MM.1S (cell line): ENCODE data around the gene TXN.

Experiments
- DNase-seq: peaks from one replicate; pipeline ENCODE4 v3.0.0-alpha.2; 2015
- H2AFZ ChIP-seq: fragments of 300-600 bp; sonication (generic); 2 replicates; pipeline ENCODE4 v1.6.0; 2016; ENCODE audit warnings: antibody characterized with exemption, low read length
- H3F3A ChIP-seq: fragments of 300-600 bp; sonication (generic); 2 replicates; pipeline ENCODE4 v1.6.1; 2016; ENCODE audit warnings: mild to moderate bottlenecking, antibody characterized with exemption, low read length, moderate library complexity, mixed read lengths; ENCODE audit not compliant: insufficient read depth
- H3K27ac ChIP-seq: fragments of 300-600 bp; sonication (generic); 2 replicates; pipeline ENCODE4 v1.5.1; 2016; ENCODE audit warnings: mild to moderate bottlenecking, low read length
- H3K27me3 ChIP-seq: fragments of 300-600 bp; sonication (generic); replicated peaks from 2 replicates; pipeline ENCODE4 v1.6.0; 2016; ENCODE audit warnings: low read length; ENCODE audit not compliant: insufficient read depth
- H3K36me3 ChIP-seq: fragments of 300-600 bp; sonication (generic); replicated peaks from 2 replicates; pipeline ENCODE4 v1.6.1; 2016; ENCODE audit warnings: mild to moderate bottlenecking, low read length, mixed read lengths; ENCODE audit not compliant: insufficient read depth
- H3K4me1 ChIP-seq: fragments of 300-600 bp; sonication (generic); 2 replicates; pipeline ENCODE4 v1.6.1; 2016; ENCODE audit warnings: low read length, mixed read lengths
- H3K4me2 ChIP-seq: fragments of 300-600 bp; sonication (generic); 2 replicates; pipeline ENCODE4 v1.6.0; 2016; ENCODE audit warnings: low read depth, low read length
- H3K4me3 ChIP-seq: fragments of 300-600 bp; sonication (generic); 2 replicates; pipeline ENCODE4 v1.5.1; 2016; ENCODE audit warnings: low read length, mixed read lengths
- H3K79me2 ChIP-seq: fragments of 300-600 bp; sonication (generic); 2 replicates; pipeline ENCODE4 v1.6.1; 2016; ENCODE audit warnings: mixed run types, low read length, mixed read lengths
- H3K9ac ChIP-seq: fragments of 300-600 bp; sonication (generic); 2 replicates; pipeline ENCODE4 v1.6.1; 2016; ENCODE audit warnings: low read length, mixed read lengths
- H3K9me2 ChIP-seq: fragments of 300-600 bp; sonication (generic); replicated peaks from 2 replicates; pipeline ENCODE4 v1.6.1; 2016; ENCODE audit warnings: mild to moderate bottlenecking, low read length, mixed read lengths; ENCODE audit not compliant: insufficient read depth
- H3K9me3 ChIP-seq: fragments of 300-600 bp; sonication (generic); replicated peaks from 2 replicates; pipeline ENCODE4 v1.6.1; 2016; ENCODE audit warnings: mild to moderate bottlenecking, low read length, mixed read lengths; ENCODE audit not compliant: insufficient read depth
- H4K20me1 ChIP-seq: fragments of 300-600 bp; sonication (generic); 2 replicates; pipeline ENCODE4 v1.6.1; 2016; ENCODE audit warnings: mild to moderate bottlenecking, low read length, moderate library complexity, mixed read lengths; ENCODE audit not compliant: insufficient read depth
- CTCF ChIP-seq: fragments of 300-600 bp; sonication (generic); IDR thresholded peaks from 2 replicates; pipeline ENCODE4 v1.5.1; 2016; ENCODE audit warnings: antibody characterized with exemption, low read length, mixed read lengths
- EZH2 ChIP-seq: fragments of 300-600 bp; sonication (generic); optimal IDR thresholded peaks from 2 replicates; pipeline ENCODE3; 2017; ENCODE audit warnings: low read depth, mild to moderate bottlenecking, antibody characterized with exemption, low read length, mixed read lengths
- EZH2phosphoT487 ChIP-seq: fragments of 300-600 bp; sonication (generic); IDR thresholded peaks from 2 replicates; pipeline ENCODE4 v1.6.1; 2018; ENCODE audit warnings: antibody characterized with exemption, low read length

TXN gene

GRCh38 chr9:110213413-110214044 lies 42.8 kb downstream of the TXN start:
- H4K20me1 ChIP-seq = no peaks in the 10 kb centered on the region
- no peaks in the 10 kb centered on the region for H3K79me2 ChIP-seq
- H3F3A ChIP-seq = peaks cover 7% of the 10 kb centered on the region; the same call in 1 of the 2 replicates
- H3K9me3 ChIP-seq = no peaks in the 10 kb centered on the region
- H3K4me3 ChIP-seq = no peak overlapping the region
- H3K4me2 ChIP-seq = peak overlapping the region; percentile 62
- H2AFZ ChIP-seq = no peak overlapping the region
- DNase-seq = no peak
- H3K9me2 ChIP-seq = no peaks in the 10 kb centered on the region
- peaks cover 30% of the 10 kb centered on the region for H3K4me1 ChIP-seq
- TF ChIP-seq EZH2phosphoT487 (no peak), CTCF (no peak)
- H3K27me3 ChIP-seq = no peaks in the 10 kb centered on the region
- H3K9ac ChIP-seq = no peak overlapping the region
- H3K36me3 ChIP-seq = no peaks in the 10 kb centered on the region
- H3K27ac ChIP-seq = no peak overlapping the region

DNA sequence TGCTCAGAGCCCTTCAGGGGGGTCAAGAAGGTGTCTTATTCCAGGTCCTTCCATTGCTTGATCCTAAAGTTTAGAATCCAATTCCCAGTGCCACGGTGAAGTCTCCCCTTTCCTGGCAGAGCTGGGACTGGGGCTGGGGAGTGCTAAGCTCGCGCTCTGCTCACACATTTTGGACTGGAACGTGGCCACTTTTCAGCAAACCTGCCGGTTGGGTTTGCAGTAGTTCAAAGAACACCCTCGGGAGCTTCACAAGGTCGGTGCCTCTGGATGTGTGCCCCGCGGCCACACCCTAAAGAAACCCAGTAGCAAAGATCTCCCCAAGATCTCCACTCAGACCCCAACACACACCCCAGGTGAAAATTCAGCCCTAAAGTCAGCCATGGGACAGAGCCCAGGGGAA lies 48.3 kb downstream of the TXN start, which contains the start of gene C9orf152:
TSS of gene C9orf152 (minus strand) at position 129 of the 400 bp plus-strand sequence. CDS start 580 bp downstream, outside the sequence.
- Histone ChIP-seq H3K79me2 (no peaks in the 10 kb centered on the region), H4K20me1 (no peaks in the 10 kb centered on the region), H3K27ac (no peak within 1 kb of the TSS), H3K4me1 (no peaks in the 10 kb centered on the region), H3K4me2 (no peak within 1 kb of the TSS), H3K9me2 (no peaks in the 10 kb centered on the region), H3K36me3 (no peaks in the 10 kb centered on the region), H2AFZ (no peak within 1 kb of the TSS), H3F3A (no peaks in the 10 kb centered on the region), H3K9me3 (no peaks in the 10 kb centered on the region), H3K27me3 (no peaks in the 10 kb centered on the region), H3K4me3 (no peak within 1 kb of the TSS), H3K9ac (no peak within 1 kb of the TSS)
- DNase-seq = no peak
- TF ChIP-seq CTCF (no peak), EZH2 (no peak), EZH2phosphoT487 (no peak)

DNA sequence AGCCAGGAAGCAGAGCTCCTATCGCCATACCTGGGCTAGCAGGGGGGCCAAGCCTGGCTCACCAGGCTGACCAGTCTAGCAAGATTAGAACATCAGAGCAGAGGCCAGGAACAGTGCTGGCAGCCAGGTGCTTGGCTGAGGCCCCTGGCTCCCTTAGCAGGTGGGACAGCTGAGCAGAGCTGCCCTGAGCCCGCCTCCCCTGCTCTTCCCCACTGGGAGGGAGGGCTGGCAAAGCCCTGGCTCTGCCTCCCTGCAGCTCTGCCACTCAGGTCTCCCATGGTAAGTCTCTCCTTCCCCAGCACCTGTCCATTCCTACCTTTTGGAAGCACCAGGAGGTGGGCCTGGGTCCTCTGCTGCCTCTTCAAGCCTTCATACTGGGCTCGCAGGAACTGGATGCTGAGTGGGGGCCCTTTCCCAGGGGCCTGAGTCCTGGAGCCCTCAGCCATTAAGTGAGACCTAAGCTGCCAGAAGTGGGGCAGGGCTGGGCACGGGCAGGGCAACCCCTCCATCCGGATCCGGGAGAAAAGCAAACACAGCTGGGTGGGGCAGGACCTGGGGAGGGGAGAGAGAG lies 49.2 kb downstream of the TXN start:
- no peak for TF ChIP-seq EZH2phosphoT487
- TF ChIP-seq EZH2 = no peak
- TF ChIP-seq CTCF = no peak
- Histone ChIP-seq H3K9me2 (no peaks in the 10 kb centered on the region), H3K4me2 (no peak overlapping the region), H3F3A (no peaks in the 10 kb centered on the region), H3K4me3 (no peak overlapping the region), H3K27me3 (no peaks in the 10 kb centered on the region), H3K9ac (no peak overlapping the region), H3K79me2 (no peaks in the 10 kb centered on the region), H3K36me3 (no peaks in the 10 kb centered on the region), H3K9me3 (no peaks in the 10 kb centered on the region), H3K27ac (no peak overlapping the region), H4K20me1 (no peaks in the 10 kb centered on the region), H2AFZ (no peak overlapping the region), H3K4me1 (no peaks in the 10 kb centered on the region)
- no peak for DNase-seq
